H54 (cell line): ENCODE results near the gene PROC.

Experiments
- DNase-seq: peaks from one replicate; pipeline ENCODE4 v3.0.0; 2011; ENCODE audit warnings: low spot score, mixed read lengths; ENCODE audit not compliant: insufficient read length
- FAIRE-seq: peaks from 3 replicates; lab custom pipeline; 2011; peaks lifted over from hg19 to GRCh38; lab: Jason Lieb, UNC
- POLR2A ChIP-seq: IDR thresholded peaks from 2 replicates; pipeline ENCODE4 v1.6.1; 2011; ENCODE audit warnings: low read depth, mild to moderate bottlenecking, low read length

Gene PROC

GRCh38 chr2:127387655-127388422 lies 30.4 kb upstream of the PROC start, which contains the start of gene MAP3K2:
TSS of gene MAP3K2 (minus strand) at chr2:127387975. CDS start at chr2:127343129, 44,846 bp downstream.
- DNase-seq (peak; percentile 89), FAIRE-seq (no peak)
- peak; percentile 97 for TF ChIP-seq POLR2A

GRCh38 chr2:127388423-127389164 lies 29.6 kb upstream of the PROC start:
- no peak for DNase-seq
- FAIRE-seq = no peak

GRCh38 chr2:127389778-127390435 lies 28.3 kb upstream of the PROC start:
- TF ChIP-seq POLR2A = no peak
- FAIRE-seq (no peak), DNase-seq (no peak)

More at GRCh38 chr2:127388423-127389164, 29.6 kb upstream of the PROC start:
- TF ChIP-seq POLR2A = no peak

- FAIRE-seq = no peak
- DNase-seq = no peak
- no peak for TF ChIP-seq POLR2A
These were observed 25.9 kb upstream of the PROC start for GRCh38 chr2:127392133-127392827.

GRCh38 chr2:127392828-127393578 lies 25.2 kb upstream of the PROC start:
- DNase-seq = no peak
- TF ChIP-seq POLR2A = no peak
- FAIRE-seq = no peak

GRCh38 chr2:127394492-127394891 lies 23.7 kb upstream of the PROC start:
- TF ChIP-seq POLR2A = no peak
- no peak for FAIRE-seq
- DNase-seq = no peak

- no peak for TF ChIP-seq POLR2A
- no peak for FAIRE-seq
- no peak for DNase-seq
These were observed 20.5 kb upstream of the PROC start for GRCh38 chr2:127397568-127398238.

- peak; percentile 86 for FAIRE-seq
- peak; percentile 97 for DNase-seq
These were observed 20.0 kb upstream of the PROC start for GRCh38 chr2:127398239-127398590.

GRCh38 chr2:127400533-127400896 lies 17.7 kb upstream of the PROC start:
- no peak for DNase-seq
- no peak for FAIRE-seq
- no peak for TF ChIP-seq POLR2A

More at GRCh38 chr2:127398239-127398590, 20.0 kb upstream of the PROC start:
- TF ChIP-seq POLR2A = peak; percentile 18; the same call in 1 of the 2 replicates

- no peak for DNase-seq
- no peak for TF ChIP-seq POLR2A
- no peak for FAIRE-seq
These were observed 17.1 kb upstream of the PROC start for GRCh38 chr2:127400897-127401756.

GRCh38 chr2:127401757-127402695 lies 16.2 kb upstream of the PROC start:
- DNase-seq (no peak), FAIRE-seq (no peak)
- TF ChIP-seq POLR2A = no peak
